Measurements from ENCODE around the gene XK.
"Not testable (repeated sequence)": the region's sequence is repeated elsewhere in the genome, so short reads cannot be mapped to it uniquely, and the experiment has no call there.

The XK gene

GRCh38 chrX:37759351-37759750 lies 73.8 kb downstream of the XK start:
- no peak for DNase-seq

DNA sequence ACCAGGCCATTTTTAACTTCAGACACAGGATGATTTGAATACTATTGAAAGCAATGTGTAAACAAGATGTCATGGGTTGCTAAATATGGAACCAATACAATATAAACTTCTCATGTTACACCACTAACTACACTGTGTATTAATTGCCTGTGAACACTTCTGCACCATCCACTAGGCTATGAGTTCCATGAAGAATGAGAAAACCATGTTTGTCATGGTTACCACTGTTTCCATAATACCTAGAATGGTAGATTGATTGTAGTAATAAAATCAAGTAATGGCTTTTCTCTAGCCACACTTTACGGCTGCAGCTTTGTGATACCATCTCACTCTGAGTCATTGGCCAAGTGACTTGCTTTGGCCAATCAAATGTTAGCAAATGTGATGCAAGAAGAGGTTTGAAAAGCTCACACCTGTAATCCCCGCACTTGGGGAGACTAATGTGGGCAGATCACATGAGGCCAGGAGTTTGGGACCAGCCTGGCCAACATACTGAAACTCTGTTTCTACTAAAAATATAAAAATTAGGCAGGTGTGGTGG lies 74.4 kb downstream of the XK start:
- no peak for DNase-seq

DNA sequence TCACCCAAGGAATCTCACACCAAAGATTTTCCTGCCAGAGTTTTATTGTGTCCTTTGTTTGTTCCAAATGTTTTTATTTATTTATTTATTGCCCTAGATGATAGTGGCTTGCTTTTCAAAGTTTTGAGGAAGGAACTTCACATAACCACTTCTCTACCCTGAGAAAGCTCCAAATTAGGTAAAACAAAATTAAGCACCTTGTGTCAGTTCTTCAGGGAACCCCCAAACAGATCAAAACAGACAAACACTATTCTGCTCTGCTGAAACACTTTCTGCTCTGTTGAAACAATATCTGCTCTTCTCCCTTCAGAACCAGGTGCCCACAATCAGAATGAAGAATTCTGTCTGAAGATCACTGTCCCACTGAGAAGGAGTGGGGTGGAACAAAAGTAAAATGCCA lies 77.8 kb downstream of the XK start:
- no peak for DNase-seq

DNA sequence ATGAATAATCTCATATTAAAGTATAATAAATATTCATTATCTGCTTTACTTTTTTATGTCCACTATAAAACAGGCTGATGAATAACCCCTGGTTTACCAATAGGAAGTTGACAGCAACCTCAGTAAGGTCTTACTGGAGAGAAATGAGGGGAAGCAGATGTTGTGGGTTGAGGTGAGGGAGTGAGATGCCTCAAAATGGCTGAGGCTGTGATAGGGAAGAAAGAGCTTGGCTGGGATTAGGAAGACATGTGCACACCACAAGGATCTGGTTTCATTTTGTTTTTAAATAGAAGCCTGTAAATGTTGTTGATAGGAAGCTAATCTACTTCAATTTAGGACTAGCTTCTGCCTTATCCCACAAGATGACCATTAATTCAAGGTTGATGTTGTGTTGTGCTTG lies 79.9 kb downstream of the XK start:
- peak; percentile 90 for DNase-seq

DNA sequence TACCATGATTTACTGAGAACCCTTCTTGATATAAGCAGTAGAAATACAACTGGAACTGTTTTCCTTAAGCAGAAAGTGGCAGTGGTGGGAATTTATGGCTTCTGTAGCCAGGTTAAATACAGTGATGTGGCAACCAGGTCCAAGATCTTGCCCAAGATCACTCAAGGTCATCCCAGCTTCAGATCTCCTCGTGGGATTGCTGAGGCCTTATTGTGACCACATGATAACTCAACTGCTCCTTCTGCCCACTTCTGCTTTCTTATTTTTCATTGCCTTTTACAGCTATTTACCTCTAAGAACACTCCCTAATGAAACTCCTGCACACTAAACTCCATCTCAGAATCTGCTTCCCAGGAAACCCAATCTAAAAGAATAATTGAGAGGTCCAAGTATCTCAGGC lies 81.8 kb downstream of the XK start:
- peak; percentile 71 for DNase-seq

DNA sequence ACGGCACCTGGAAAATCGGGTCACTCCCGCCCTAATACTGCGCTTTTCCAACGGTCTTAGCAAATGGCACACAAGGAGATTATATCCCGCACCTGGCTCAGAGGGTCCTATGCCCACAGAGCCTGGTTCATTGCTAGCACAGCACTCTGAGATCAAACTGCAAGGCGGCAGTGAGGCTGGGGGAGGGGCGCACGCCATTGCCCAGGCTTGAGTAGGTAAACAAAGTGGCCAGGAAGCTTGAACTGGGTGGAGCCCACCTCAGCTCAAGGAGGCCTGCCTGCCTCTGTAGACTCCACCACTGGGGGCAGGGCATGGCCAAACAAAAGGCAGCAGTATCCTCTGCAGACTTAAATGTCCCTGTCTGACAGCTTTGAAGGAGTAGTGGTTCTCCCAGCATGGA lies 83.3 kb downstream of the XK start:
- DNase-seq, result not testable (repeated sequence)

- peak; percentile 54 for DNase-seq
Measured at GRCh38 chrX:37776283-37776986, 90.8 kb downstream of the XK start.

DNA sequence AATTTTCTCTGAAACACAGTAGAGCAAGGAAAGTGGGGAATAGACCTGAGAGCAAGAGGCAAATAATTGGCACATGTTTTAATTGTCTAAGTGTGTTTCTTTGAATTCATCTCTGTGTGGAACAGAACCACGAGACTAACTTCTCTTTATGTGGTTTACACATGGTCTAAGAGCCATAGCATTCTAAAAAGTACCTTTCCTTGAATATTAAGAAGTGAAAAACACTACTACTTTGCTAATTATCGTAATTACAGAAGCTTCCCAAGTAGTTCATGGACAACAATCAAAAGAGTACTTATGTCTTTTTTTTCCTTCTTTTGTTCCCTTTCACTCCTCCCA lies 91.4 kb downstream of the XK start:
- DNase-seq, result peak; percentile 18

GRCh38 chrX:37779857-37780256 lies 94.3 kb downstream of the XK start, which contains the start of gene CYBB:
CYBB (plus strand) TSS chrX:37780059; CDS start chrX:37780078, 19 bp downstream.
- peak; percentile 50 for DNase-seq

DNA sequence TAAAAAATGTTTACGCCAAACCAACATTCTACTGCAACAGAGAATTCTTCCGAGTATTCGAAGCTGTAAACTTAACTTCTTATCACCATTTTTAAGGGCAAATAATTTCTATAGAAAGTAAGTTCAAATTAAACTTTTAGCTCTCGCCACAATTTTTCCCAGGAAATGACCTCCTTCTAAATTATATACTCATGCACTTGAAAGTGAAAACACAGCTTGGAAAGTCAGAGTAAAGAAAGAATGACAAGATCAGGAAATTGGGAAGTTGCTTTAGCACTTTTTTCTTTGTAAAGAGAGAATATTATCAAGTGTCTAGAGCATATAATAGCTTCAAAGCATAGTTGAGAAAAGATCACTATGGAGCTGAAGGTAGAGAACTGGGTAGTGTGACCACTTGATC lies 95.5 kb downstream of the XK start:
- DNase-seq, result no peak

Measured in MV-4-11 (cell line).